CD14-positive monocyte (primary cell): Measurements from ENCODE around the gene REV3L. TPM values are rescaled to one million over a fixed set of nuclear protein-coding genes. Genes with fewer than 3 reads are reported as not detected.

Source experiments
- DNase-seq, 3 donors: peaks; one replicate each; pipeline ENCODE4 v3.0.0-alpha.2; 2011 to 2022
- H2AFZ ChIP-seq: 2 replicates; pipeline ENCODE4 v1.6.0; 2012; ENCODE audit warnings: mild to moderate bottlenecking, low read depth, low read length, inconsistent platforms; ENCODE audit not compliant: insufficient read depth, poor library complexity, severe bottlenecking
- H3K27ac ChIP-seq, 2 donors: 1 replicate in 1 of 2; 2 replicates in 1 of 2; pipeline ENCODE4 v1.5.1; 2012 to 2013; ENCODE audit warnings: low read length in 2 of 2, control low read depth in 1 of 2, inconsistent platforms in 1 of 2, low read depth in 1 of 2, mild to moderate bottlenecking in 1 of 2
- H3K27me3 ChIP-seq, 2 donors: one replicate each; pipeline versions ENCODE4 v1.6.0 to v1.6.1; 2011 to 2013; ENCODE audit warnings: low read length in 2 of 2; ENCODE audit not compliant: control insufficient read depth in 2 of 2, insufficient read depth in 2 of 2
- H3K36me3 ChIP-seq, 2 donors: replicated peaks in 1 of 2; 1 replicate in 1 of 2; 2 replicates in 1 of 2; pipeline versions ENCODE4 v1.5.1 to v1.6.1; 2012 to 2013; ENCODE audit warnings: low read length in 2 of 2, control low read depth in 1 of 2, inconsistent platforms in 1 of 2, mild to moderate bottlenecking in 1 of 2; ENCODE audit not compliant: insufficient read depth in 2 of 2, control insufficient read depth in 1 of 2
- H3K4me1 ChIP-seq, 2 donors: 1 replicate in 1 of 2; 2 replicates in 1 of 2; pipeline versions ENCODE4 v1.5.1 to v1.6.1; 2012 to 2013; ENCODE audit warnings: low read length in 2 of 2, control low read depth in 1 of 2, inconsistent platforms in 1 of 2, mild to moderate bottlenecking in 1 of 2, moderate library complexity in 1 of 2; ENCODE audit not compliant: insufficient read depth in 2 of 2, control insufficient read depth in 1 of 2
- H3K4me2 ChIP-seq: replicated peaks from 2 replicates; pipeline ENCODE3; 2012; ENCODE audit warnings: low read length, moderate library complexity, mild to moderate bottlenecking; ENCODE audit not compliant: poor library complexity, severe bottlenecking; ENCODE audit errors: extremely low read depth
- H3K4me3 ChIP-seq, 3 experiments: fragments of 200-600 bp in 1 of 3; sonication (generic) in 1 of 3; replicated peaks in 1 of 3; 1 replicate in 2 of 3; 2 replicates in 1 of 3; pipeline ENCODE4 v1.5.1; 2011 to 2013; ENCODE audit warnings: low read length in 3 of 3, mild to moderate bottlenecking in 3 of 3, control low read depth in 2 of 3, low read depth in 2 of 3, inconsistent platforms in 1 of 3, moderate library complexity in 1 of 3
- H3K79me2 ChIP-seq: 2 replicates; pipeline ENCODE4 v1.6.0; 2012; ENCODE audit warnings: mild to moderate bottlenecking, control low read depth, inconsistent platforms, low read length, moderate library complexity; ENCODE audit not compliant: insufficient read depth
- H3K9ac ChIP-seq: 2 replicates; pipeline ENCODE4 v1.6.0; 2017; ENCODE audit warnings: low read length, mild to moderate bottlenecking; ENCODE audit not compliant: insufficient read depth, poor library complexity, severe bottlenecking
- H3K9me3 ChIP-seq, 2 donors: replicated peaks in 1 of 2; 1 replicate in 1 of 2; 2 replicates in 1 of 2; pipeline versions ENCODE4 v1.5.1 to v1.6.1; 2012 to 2013; ENCODE audit warnings: low read length in 2 of 2, control low read depth in 1 of 2; ENCODE audit not compliant: control insufficient read depth in 1 of 2, insufficient read depth in 1 of 2
- H4K20me1 ChIP-seq: 2 replicates; pipeline ENCODE4 v1.6.0; 2012; ENCODE audit warnings: mild to moderate bottlenecking, low read length, control low read depth, moderate library complexity; ENCODE audit not compliant: insufficient read depth
- H3K27ac Mint-ChIP-seq, 7 donors: one replicate each; pipeline ENCODE4 v1.8.0; 2020; ENCODE audit warnings: mild to moderate bottlenecking in 7 of 7, mixed read lengths in 7 of 7, moderate library complexity in 6 of 7, inconsistent platforms in 2 of 7
- H3K27me3 Mint-ChIP-seq, 3 donors: one replicate each; pipeline ENCODE4 v1.8.0; 2021 to 2022; ENCODE audit warnings: low read depth in 3 of 3, mild to moderate bottlenecking in 3 of 3, mixed read lengths in 3 of 3, moderate library complexity in 3 of 3, inconsistent platforms in 1 of 3
- H3K36me3 Mint-ChIP-seq, 2 donors: one replicate each; pipeline ENCODE4 v1.8.0; 2020; ENCODE audit warnings: mixed read lengths in 2 of 2, inconsistent platforms in 1 of 2, mild to moderate bottlenecking in 1 of 2
- H3K4me1 Mint-ChIP-seq: one replicate; pipeline ENCODE4 v1.8.0; 2020; ENCODE audit warnings: mild to moderate bottlenecking, mixed read lengths
- H3K4me3 Mint-ChIP-seq, 2 donors: one replicate each; pipeline ENCODE4 v1.8.0; 2020; ENCODE audit warnings: mild to moderate bottlenecking in 2 of 2, mixed read lengths in 2 of 2, moderate library complexity in 1 of 2
- H3K9me3 Mint-ChIP-seq, 7 donors: one replicate each; pipeline ENCODE4 v1.8.0; 2020 to 2022; ENCODE audit warnings: mixed read lengths in 7 of 7, mild to moderate bottlenecking in 6 of 7, moderate library complexity in 6 of 7, inconsistent platforms in 2 of 7
- CTCF ChIP-seq: fragments of 200-600 bp; IDR thresholded peaks from one replicate; pipeline ENCODE4 v1.8.0; 2022; ENCODE audit warnings: antibody characterized with exemption, mild to moderate bottlenecking
- WGBS: methylation state at CpG from one replicate; pipeline ENCODE4 v1.1.5; 2013; ENCODE audit warnings: missing lambda C conversion rate; ENCODE audit not compliant: insufficient coverage; 5-methylcytosine and 5-hydroxymethylcytosine counted together
- intact Hi-C, 2 donors: fragments of 100-400 bp; cut with micrococcal nuclease; formaldehyde crosslinking; loops; one replicate each; pipeline versions ENCODE4 v1.15.0 to v1.15.1; 2023
- polyA plus RNA-seq, 3 donors: library from polyadenylated mRNA; depleted of rRNA in 1 of 3; unstranded in 2 of 3; stranded (reverse) in 1 of 3; fragments of 300-500 nt in 2 of 3; fragments of >200 nt in 1 of 3; fragmentation: Illumina TruSeq in 2 of 3; gene quantifications; 1 replicate in 2 of 3; 2 replicates in 1 of 3; pipeline ENCODE4 v1.2.3, GENCODE V29; 2012 to 2021

Gene REV3L
- polyA plus RNA-seq, 3 donors = 3.4 to 5.7 (median 4.9) TPM

- H3K36me3 ChIP-seq = peaks cover 16 to 34% of the 10 kb centered on the region in 2 donors
- no peaks in the 10 kb centered on the region for H3K9me3 ChIP-seq
- H3K9me3 Mint-ChIP-seq = peaks cover 0 to 2% (median 0%) of the 10 kb centered on the region in 7 donors
- WGBS = no CpG with 5 or more reads among the region's 2 CpGs
- TF ChIP-seq CTCF = no peak
- no peaks in the 10 kb centered on the region for H3K27me3 ChIP-seq
- no peaks in the 10 kb centered on the region for H3K27me3 Mint-ChIP-seq
- no peak overlapping the region for H3K4me3 Mint-ChIP-seq
- no peak overlapping the region for H2AFZ ChIP-seq
- H3K9ac ChIP-seq = no peak overlapping the region
- DNase-seq = no peak
- H3K27ac ChIP-seq = peak overlapping the region in 1 of 2 donors; percentile 58
- peaks cover 10 to 11% of the 10 kb centered on the region in 2 donors for H3K4me1 ChIP-seq
- no peak overlapping the region for H3K4me2 ChIP-seq
- intact Hi-C loops = no loop called here
- peak overlapping the region in 5 of 7 donors; percentile 58 to 77 (median 73) for H3K27ac Mint-ChIP-seq
- no peaks in the 10 kb centered on the region for H4K20me1 ChIP-seq
- H3K4me3 ChIP-seq = no peak overlapping the region
- peaks cover 50 to 69% of the 10 kb centered on the region in 2 donors for H3K36me3 Mint-ChIP-seq
- peaks cover 15% of the 10 kb centered on the region for H3K4me1 Mint-ChIP-seq
- no peaks in the 10 kb centered on the region for H3K79me2 ChIP-seq
Measured at GRCh38 chr6:111283707-111284106, 199.3 kb downstream of the REV3L start.

- H3K4me3 Mint-ChIP-seq = no peak overlapping the region
- DNase-seq = no peak
- H3K4me3 ChIP-seq = no peak overlapping the region
- H3K27me3 ChIP-seq = no peaks in the 10 kb centered on the region
- no peak for TF ChIP-seq CTCF
- H2AFZ ChIP-seq = no peak overlapping the region
- peaks cover 10 to 11% of the 10 kb centered on the region in 2 donors for H3K4me1 ChIP-seq
- peaks cover 27 to 46% of the 10 kb centered on the region in 2 donors for H3K36me3 ChIP-seq
- H3K36me3 Mint-ChIP-seq = peaks cover 58 to 77% of the 10 kb centered on the region in 2 donors
- intact Hi-C loops = no loop called here
- peaks cover 0 to 5% (median 3%) of the 10 kb centered on the region in 7 donors for H3K9me3 Mint-ChIP-seq
- WGBS = no CpG with 5 or more reads among the region's 1 CpG
- H3K27me3 Mint-ChIP-seq = no peaks in the 10 kb centered on the region
- H3K4me1 Mint-ChIP-seq = peaks cover 15% of the 10 kb centered on the region
- peak overlapping the region in 2 of 7 donors; percentile 41 to 50 for H3K27ac Mint-ChIP-seq
- H3K9me3 ChIP-seq = no peaks in the 10 kb centered on the region
- H3K79me2 ChIP-seq = no peaks in the 10 kb centered on the region
- H4K20me1 ChIP-seq = no peaks in the 10 kb centered on the region
- no peak overlapping the region for H3K4me2 ChIP-seq
- no peak overlapping the region for H3K9ac ChIP-seq
- no peak overlapping the region for H3K27ac ChIP-seq
Measured at GRCh38 chr6:111282515-111282914, 200.5 kb downstream of the REV3L start.
